OCI-LY1 (cell line): ENCODE measurements around the gene SULT1A4.
A peak's percentile ranks its signal among the peaks of the same experiment; 100 is the strongest.
"Not testable (repeated sequence)": the region's sequence is repeated elsewhere in the genome, so short reads cannot be mapped to it uniquely, and the experiment has no call there.

Experiments used
- H2AFZ ChIP-seq: fragments of 200-600 bp; sonication (generic), shearing (Covaris generic); 2 replicates; pipeline ENCODE4 v1.6.0; 2014; ENCODE audit warnings: antibody characterized with exemption, mild to moderate bottlenecking, low read length
- H3F3A ChIP-seq: fragments of 200-600 bp; sonication (generic), shearing (Covaris generic); 2 replicates; pipeline ENCODE4 v1.6.0; 2014; ENCODE audit warnings: mild to moderate bottlenecking, antibody characterized with exemption, low read length, moderate library complexity; ENCODE audit not compliant: insufficient read depth
- H3K27ac ChIP-seq: fragments of 200-600 bp; sonication (generic); 2 replicates; pipeline ENCODE4 v1.5.1; 2014; ENCODE audit warnings: low read length, mixed run types, mild to moderate bottlenecking, low read depth; ENCODE audit not compliant: poor library complexity, severe bottlenecking
- H3K27me3 ChIP-seq: fragments of 200-600 bp; sonication (generic); 2 replicates; pipeline ENCODE4 v1.6.0; 2014; ENCODE audit warnings: antibody characterized with exemption, mild to moderate bottlenecking, low read length, moderate library complexity; ENCODE audit not compliant: insufficient read depth
- H3K36me3 ChIP-seq: fragments of 200-600 bp; sonication (generic); 2 replicates; pipeline ENCODE4 v1.6.1; 2014; ENCODE audit warnings: mild to moderate bottlenecking, antibody characterized with exemption, low read length, moderate library complexity, mixed read lengths; ENCODE audit not compliant: insufficient read depth
- H3K4me1 ChIP-seq: fragments of 200-600 bp; sonication (generic); 2 replicates; pipeline ENCODE4 v1.5.1; 2014; ENCODE audit warnings: mild to moderate bottlenecking, low read length, moderate library complexity; ENCODE audit not compliant: insufficient read depth, severe bottlenecking
- H3K4me2 ChIP-seq: fragments of 200-600 bp; sonication (generic), shearing (Covaris generic); 2 replicates; pipeline ENCODE4 v1.6.1; 2014; ENCODE audit warnings: low read length
- H3K4me3 ChIP-seq: fragments of 200-600 bp; sonication (generic); 2 replicates; pipeline ENCODE4 v1.5.1; 2014; ENCODE audit warnings: low read length, low read depth, mild to moderate bottlenecking, mixed read lengths; ENCODE audit not compliant: poor library complexity, severe bottlenecking
- H3K79me2 ChIP-seq: fragments of 200-600 bp; shearing (Covaris generic); 2 replicates; pipeline ENCODE4 v1.6.1; 2016; ENCODE audit warnings: mixed run types, low read length, mixed read lengths; ENCODE audit not compliant: insufficient read depth
- H3K9ac ChIP-seq: fragments of 200-600 bp; sonication (generic), shearing (Covaris generic); 2 replicates; pipeline ENCODE4 v1.6.1; 2014; ENCODE audit warnings: mild to moderate bottlenecking, low read length, mixed read lengths
- H3K9me2 ChIP-seq: fragments of 200-600 bp; sonication (generic), shearing (Covaris generic); 2 replicates; pipeline ENCODE4 v1.6.1; 2014; ENCODE audit warnings: low read depth, mild to moderate bottlenecking, low read length, mixed read lengths
- H3K9me3 ChIP-seq: fragments of 200-600 bp; shearing (Covaris generic); 2 replicates; pipeline ENCODE4 v1.6.1; 2014; ENCODE audit warnings: low read length, mixed read lengths
- H4K20me1 ChIP-seq: fragments of 200-600 bp; sonication (generic), shearing (Covaris generic); 2 replicates; pipeline ENCODE4 v1.6.0; 2016; ENCODE audit warnings: mild to moderate bottlenecking, low read length; ENCODE audit not compliant: insufficient read depth

SULT1A4 gene

DNA sequence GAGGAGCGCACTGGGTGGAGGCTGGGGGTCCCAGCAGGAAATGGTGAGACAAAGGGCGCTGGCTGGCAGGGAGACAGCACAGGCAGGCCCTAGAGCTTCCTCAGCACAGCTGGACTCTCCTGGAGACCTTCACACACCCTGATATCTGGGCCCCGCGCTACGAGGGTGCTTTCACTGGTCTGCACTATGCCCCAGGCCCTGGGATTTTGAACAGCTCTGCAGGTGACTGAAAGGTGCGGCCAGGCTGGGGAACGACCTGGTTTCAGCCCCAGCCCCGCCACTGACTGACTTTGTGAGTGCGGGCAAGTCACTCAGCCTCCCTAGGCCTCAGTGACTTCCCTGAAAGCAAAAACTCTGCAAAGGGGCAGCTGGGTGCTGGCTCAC, 926 bp downstream of the SULT1A4 start:
- not testable (repeated sequence) for H3F3A ChIP-seq, H3K4me3 ChIP-seq, H3K4me1 ChIP-seq, H3K79me2 ChIP-seq, H3K27me3 ChIP-seq, H3K9me2 ChIP-seq, H3K9ac ChIP-seq, H4K20me1 ChIP-seq, H2AFZ ChIP-seq, H3K36me3 ChIP-seq, H3K27ac ChIP-seq, H3K9me3 ChIP-seq, H3K4me2 ChIP-seq

DNA sequence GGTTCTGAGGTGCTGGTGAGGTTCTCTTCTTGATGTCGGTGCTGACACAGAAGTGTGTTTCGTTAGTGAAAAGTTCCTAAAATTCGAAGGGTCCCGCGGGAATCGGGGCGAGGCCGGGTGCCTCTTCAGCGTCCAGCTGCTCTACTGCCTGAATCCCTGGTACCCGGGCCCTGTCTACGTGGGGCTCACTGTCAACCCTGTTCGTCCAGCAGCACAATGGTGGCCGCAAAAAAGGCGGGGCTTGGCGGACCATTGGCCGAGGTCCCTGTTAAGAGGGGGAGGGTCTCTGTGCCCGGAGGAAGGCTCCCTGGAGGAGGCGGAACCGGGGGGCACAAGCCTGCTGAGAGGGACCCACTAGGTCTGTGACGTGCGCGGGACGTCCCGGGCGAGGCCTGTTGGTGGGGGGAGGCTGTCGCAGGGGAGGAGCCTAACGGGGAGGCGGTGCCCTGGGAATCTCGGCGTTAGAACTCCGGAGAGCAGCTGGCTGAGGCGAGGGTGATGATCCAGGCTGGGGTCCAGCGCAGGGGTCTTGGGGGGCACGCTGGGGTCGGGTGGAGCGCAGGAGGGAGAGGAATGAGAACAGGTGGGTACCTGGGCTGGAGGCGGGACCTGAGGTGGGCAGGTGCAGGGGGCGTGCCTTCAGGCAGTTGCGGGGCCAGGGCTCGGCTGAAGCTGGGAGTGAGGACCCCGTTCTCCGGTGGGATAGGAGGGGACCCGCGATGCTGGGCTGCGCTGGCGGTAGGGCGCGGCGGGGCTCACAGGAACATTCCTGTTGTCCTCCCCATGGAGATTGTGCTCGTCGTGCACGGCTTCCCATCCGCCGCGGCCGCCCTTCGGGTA, 6.5 kb downstream of the SULT1A4 start:
- not testable (repeated sequence) for H3K36me3 ChIP-seq, H3K9me2 ChIP-seq, H3K4me3 ChIP-seq, H4K20me1 ChIP-seq, H2AFZ ChIP-seq, H3K27ac ChIP-seq, H3K9me3 ChIP-seq, H3K27me3 ChIP-seq, H3K79me2 ChIP-seq, H3K4me1 ChIP-seq, H3K4me2 ChIP-seq, H3F3A ChIP-seq, H3K9ac ChIP-seq

DNA sequence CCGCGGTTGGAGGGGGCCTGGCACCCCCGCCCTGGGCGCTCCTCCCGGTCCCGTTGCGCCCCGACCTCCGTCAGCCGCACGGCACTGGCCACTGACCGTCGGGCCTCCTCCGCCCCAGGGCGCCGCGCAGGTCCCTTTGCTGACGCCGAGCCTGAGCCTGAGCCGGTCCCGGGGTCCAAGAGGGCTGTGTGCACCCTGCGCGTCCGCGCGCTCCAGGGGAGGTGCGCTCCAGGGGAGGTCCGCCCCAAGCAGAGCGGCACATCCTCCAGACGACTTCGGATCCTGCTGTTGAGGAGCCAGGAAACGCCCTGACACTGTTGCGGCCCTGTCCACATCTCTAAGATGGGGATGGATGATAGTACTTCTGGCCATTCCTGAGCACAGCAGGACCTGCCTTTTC, 7.2 kb downstream of the SULT1A4 start:
- H3K9me2 ChIP-seq, H3K4me2 ChIP-seq, H3K27ac ChIP-seq, H2AFZ ChIP-seq, H3K4me1 ChIP-seq, H4K20me1 ChIP-seq, H3K4me3 ChIP-seq, H3K79me2 ChIP-seq, H3K27me3 ChIP-seq, H3K36me3 ChIP-seq, H3F3A ChIP-seq, H3K9me3 ChIP-seq, H3K9ac ChIP-seq: not testable (repeated sequence)

DNA sequence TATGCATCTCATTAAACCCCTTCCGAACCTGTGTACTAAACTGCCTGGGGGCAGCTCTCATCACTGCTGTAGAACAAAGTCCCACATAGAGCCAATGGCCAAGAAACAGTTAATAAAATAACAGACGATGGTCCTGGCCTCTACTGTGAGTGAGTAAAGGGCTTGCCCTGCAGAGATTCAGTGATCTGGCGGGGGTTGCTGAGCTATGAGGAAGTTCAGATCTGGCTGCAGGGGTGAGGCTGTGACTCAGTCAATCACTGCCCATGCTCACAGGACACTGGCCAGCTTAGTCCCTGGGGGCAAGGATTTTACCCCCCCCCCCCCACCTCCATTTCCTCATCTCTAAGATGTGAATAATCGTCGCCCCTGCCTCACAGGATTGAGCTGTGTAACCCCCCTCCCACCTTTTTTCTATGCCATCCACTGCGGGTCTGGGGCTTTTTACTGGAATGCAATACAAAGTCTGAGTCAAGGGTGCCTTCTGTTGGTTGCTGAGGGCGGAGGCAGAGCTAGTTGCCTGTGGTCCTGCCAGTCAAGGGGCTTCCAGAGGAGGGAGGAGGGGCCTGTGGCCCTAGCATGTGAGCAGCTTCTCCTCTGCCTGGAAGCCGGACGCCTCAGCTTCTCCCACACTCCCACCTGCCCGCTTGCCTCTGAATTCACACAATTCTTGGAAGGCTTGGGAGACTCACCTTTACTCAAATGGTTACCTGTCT, 8.1 kb downstream of the SULT1A4 start:
- H3K4me1 ChIP-seq, H3F3A ChIP-seq, H3K4me2 ChIP-seq, H4K20me1 ChIP-seq, H3K27ac ChIP-seq, H3K36me3 ChIP-seq, H2AFZ ChIP-seq, H3K9me3 ChIP-seq, H3K27me3 ChIP-seq, H3K79me2 ChIP-seq, H3K9me2 ChIP-seq, H3K9ac ChIP-seq, H3K4me3 ChIP-seq: not testable (repeated sequence)

DNA sequence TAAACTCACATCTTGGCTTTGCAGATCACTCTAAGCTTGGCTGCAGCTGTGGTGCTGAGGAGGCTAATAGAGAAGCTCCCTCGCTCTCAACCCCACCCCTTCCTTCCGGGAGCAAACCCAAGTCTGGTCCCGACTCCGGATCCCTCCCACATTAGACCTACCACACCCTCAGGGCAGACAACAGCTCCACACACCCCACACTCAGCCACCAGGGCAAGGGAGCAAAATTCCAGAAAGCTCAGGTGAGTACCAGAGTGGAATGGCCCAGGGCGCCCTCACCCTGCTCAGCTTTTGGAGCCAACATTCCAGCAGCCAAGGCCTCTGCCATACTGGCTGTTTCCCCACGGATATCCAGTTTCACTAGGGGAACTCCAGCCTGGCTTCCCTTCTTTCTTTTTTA, 9.9 kb downstream of the SULT1A4 start:
- not testable (repeated sequence) for H4K20me1 ChIP-seq, H3K36me3 ChIP-seq, H3K9ac ChIP-seq, H3K27me3 ChIP-seq, H3K9me3 ChIP-seq, H3K79me2 ChIP-seq, H3F3A ChIP-seq, H3K9me2 ChIP-seq, H3K4me1 ChIP-seq, H2AFZ ChIP-seq, H3K27ac ChIP-seq
- peak overlapping the region; percentile 45 for H3K4me3 ChIP-seq
- peak overlapping the region; percentile 52; the same call in 1 of the 2 replicates for H3K4me2 ChIP-seq

DNA sequence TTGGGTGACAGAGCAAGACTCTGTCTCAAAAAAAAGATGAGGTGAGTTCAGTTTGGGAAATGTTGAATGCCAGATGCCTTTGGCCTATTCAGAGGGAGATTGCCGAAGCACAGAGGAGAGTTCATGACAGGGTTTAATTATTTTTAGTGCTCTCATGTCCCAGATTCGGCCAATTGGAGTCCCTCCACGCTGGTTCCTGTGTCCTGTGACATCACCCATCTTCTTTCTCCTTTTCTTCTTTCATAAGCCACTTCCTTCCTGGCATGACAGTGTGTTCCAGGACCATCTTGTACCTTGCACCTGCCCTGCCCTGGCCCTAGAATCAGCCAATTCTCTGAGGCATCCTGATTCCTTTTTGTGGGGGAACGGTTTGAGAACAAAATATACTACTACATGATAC, 12.4 kb downstream of the SULT1A4 start:
- not testable (repeated sequence) for H3K36me3 ChIP-seq, H3F3A ChIP-seq, H2AFZ ChIP-seq, H3K9ac ChIP-seq, H3K4me2 ChIP-seq, H3K4me1 ChIP-seq, H3K79me2 ChIP-seq, H4K20me1 ChIP-seq, H3K4me3 ChIP-seq, H3K27ac ChIP-seq, H3K9me2 ChIP-seq, H3K27me3 ChIP-seq, H3K9me3 ChIP-seq

DNA sequence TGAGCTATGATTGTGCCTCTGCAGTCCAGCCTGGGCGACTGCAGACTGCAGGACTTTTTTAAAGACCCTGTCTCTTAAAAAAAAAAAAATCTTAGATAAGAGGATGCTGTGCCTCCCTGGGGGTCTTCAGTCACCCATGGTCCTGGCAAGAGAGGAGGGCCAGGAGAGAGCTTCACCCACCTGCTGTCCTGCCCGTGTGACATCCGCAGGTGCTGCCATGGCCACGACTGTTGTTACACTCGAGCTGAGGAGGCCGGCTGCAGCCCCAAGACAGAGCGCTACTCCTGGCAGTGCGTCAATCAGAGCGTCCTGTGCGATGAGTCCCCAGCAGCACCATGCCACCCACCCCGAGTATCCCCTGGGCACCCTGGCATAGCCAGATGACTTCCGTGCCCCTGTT, 22.6 kb downstream of the SULT1A4 start:
- peak overlapping the region; percentile 80 for H3K27ac ChIP-seq
- not testable (repeated sequence) for H3K36me3 ChIP-seq, H3K79me2 ChIP-seq, H3K4me1 ChIP-seq, H2AFZ ChIP-seq, H3K9me2 ChIP-seq, H3K9ac ChIP-seq, H3K4me3 ChIP-seq, H3K9me3 ChIP-seq, H3K4me2 ChIP-seq, H3F3A ChIP-seq, H4K20me1 ChIP-seq, H3K27me3 ChIP-seq
